Left lung (tissue), 10 donors: ENCODE data around the gene ACSL4. TPM values are rescaled to one million over a fixed set of nuclear protein-coding genes. Genes with fewer than 3 reads are reported as not detected.
"Not testable (repeated sequence)": the region's sequence is repeated elsewhere in the genome, so short reads cannot be mapped to it uniquely, and the experiment has no call there.

Experiments
- ATAC-seq: fragments of 200-7000 bp; cut with Tn5 transposase; one replicate; pipeline ENCODE4 v1.9.1; 2020; ENCODE audit warnings: moderate library complexity
- DNase-seq, 4 donors: peaks; one replicate each; pipeline ENCODE4 v3.0.0-alpha.2; 2013 to 2020
- H3K27ac ChIP-seq, 2 donors: fragments of 200-600 bp; sonication (generic) in 1 of 2; one replicate each; pipeline versions ENCODE4 v1.5.0 to v1.8.0; 2020 to 2021
- H3K27me3 ChIP-seq, 2 donors: fragments of 200-600 bp; sonication (generic) in 1 of 2; one replicate each; pipeline versions ENCODE4 v1.5.0 to v1.8.0; 2020 to 2021
- H3K36me3 ChIP-seq, 2 donors: fragments of 200-600 bp; sonication (generic) in 1 of 2; one replicate each; pipeline versions ENCODE4 v1.5.0 to v1.8.0; 2020 to 2021
- H3K4me1 ChIP-seq, 2 donors: fragments of 200-600 bp; one replicate each; pipeline ENCODE4 v1.8.0; 2021
- H3K4me3 ChIP-seq, 2 donors: fragments of 200-600 bp; sonication (generic) in 1 of 2; one replicate each; pipeline versions ENCODE4 v1.5.0 to v1.8.0; 2020 to 2021; ENCODE audit warnings: mild to moderate bottlenecking in 1 of 2
- H3K9me3 ChIP-seq, 2 donors: fragments of 200-600 bp; sonication (generic) in 1 of 2; one replicate each; pipeline versions ENCODE4 v1.5.0 to v1.8.0; 2020 to 2021
- CTCF ChIP-seq, 2 donors: fragments of 200-600 bp; sonication (generic) in 1 of 2; IDR thresholded peaks; one replicate each; pipeline versions ENCODE4 v1.5.0 to v1.8.0; 2021; ENCODE audit warnings: antibody characterized with exemption in 2 of 2
- intact Hi-C, 2 donors: fragments of 100-400 bp; cut with DNase I; formaldehyde crosslinking; loops; one replicate each; pipeline versions ENCODE4 v1.11.2 to v1.14.2; 2022
- polyA plus RNA-seq, 6 donors: library from polyadenylated mRNA; unstranded; fragments of 120-200 nt; gene quantifications; one replicate each; pipeline ENCODE4 v1.2.1, GENCODE V29; 2013; ENCODE audit not compliant: insufficient read length in 6 of 6
- total RNA-seq, 2 donors: library from RNA; stranded (reverse); fragmentation: NEBNext Ultra II Directional; extraction: Animal tissue kit (Norgen Biotek cat#: 25700); gene quantifications; one replicate each; pipeline ENCODE4 v1.2.1, GENCODE V29; 2021
- donor health status: DM: no; HTN: yes; CAD: no.
- donor health status: DM: no; HTN: no; CAD: no.

Gene ACSL4
- total and polyA plus RNA-seq, 8 donors, result 13.2 to 93.9 (median 15.4) TPM

- DNase-seq, result no peak
- Histone ChIP-seq H3K27ac (peak overlapping the region in 1 of 2 donors; percentile 94), H3K4me1 (peaks cover 0 to 22% of the 10 kb centered on the region in 2 donors), H3K4me3 (no peak overlapping the region), H3K36me3 (no peaks in the 10 kb centered on the region), H3K9me3 (no peaks in the 10 kb centered on the region), H3K27me3 (peaks cover 0 to 8% of the 10 kb centered on the region in 2 donors)
- ATAC-seq, result no peak
- TF ChIP-seq CTCF (IDR thresholded peaks at IDR 0.05), result no peak
- intact Hi-C loops, result no loop called here
Measured at GRCh38 chrX:109735202-109735744, 2.2 kb upstream of the ACSL4 start.

GRCh38 chrX:109733613-109734083 lies 591 bp upstream of the ACSL4 start:
- ATAC-seq (no peak), DNase-seq (no peak)
- Histone ChIP-seq H3K9me3 (no peaks in the 10 kb centered on the region), H3K4me3 (peak overlapping the region; percentile 38 to 73), H3K36me3 (no peaks in the 10 kb centered on the region), H3K4me1 (peaks cover 0 to 28% of the 10 kb centered on the region in 2 donors), H3K27me3 (peaks cover 0 to 3% of the 10 kb centered on the region in 2 donors), H3K27ac (peak overlapping the region; percentile 75 to 94)
- no peak for TF ChIP-seq CTCF (IDR thresholded peaks at IDR 0.05)
- intact Hi-C loops, result no loop called here

GRCh38 chrX:109732017-109732801 lies 848 bp downstream of the ACSL4 start:
- no peak for DNase-seq
- no peaks in the 10 kb centered on the region for H3K9me3 ChIP-seq
- peaks cover 0 to 29% of the 10 kb centered on the region in 2 donors for H3K4me1 ChIP-seq
- peak overlapping the region; percentile 54 to 73 for H3K4me3 ChIP-seq
- peaks cover 0 to 3% of the 10 kb centered on the region in 2 donors for H3K27me3 ChIP-seq
- peak; percentile 40 for ATAC-seq
- H3K36me3 ChIP-seq, result no peaks in the 10 kb centered on the region
- peak overlapping the region; percentile 90 to 94 for H3K27ac ChIP-seq
- no peak for TF ChIP-seq CTCF (IDR thresholded peaks at IDR 0.05)
- intact Hi-C loops, result no loop called here

GRCh38 chrX:109728173-109728535 lies 4.9 kb downstream of the ACSL4 start:
- Histone ChIP-seq H3K9me3 (no peaks in the 10 kb centered on the region), H3K4me3 (no peak overlapping the region), H3K27me3 (no peaks in the 10 kb centered on the region), H3K27ac (peak overlapping the region in 1 of 2 donors; percentile 28), H3K4me1 (peaks cover 0 to 23% of the 10 kb centered on the region in 2 donors), H3K36me3 (no peaks in the 10 kb centered on the region)
- intact Hi-C loops, result no loop called here
- TF ChIP-seq CTCF (IDR thresholded peaks at IDR 0.05), result no peak
- ATAC-seq, result no peak
- DNase-seq, result no peak

- peaks cover 0 to 21% of the 10 kb centered on the region in 2 donors for H3K4me1 ChIP-seq
- H3K36me3 ChIP-seq, H3K27ac ChIP-seq, H3K27me3 ChIP-seq, H3K9me3 ChIP-seq, H3K4me3 ChIP-seq, DNase-seq, ATAC-seq, intact Hi-C loops: not testable (repeated sequence)
Measured at GRCh38 chrX:109724971-109725370, 8.1 kb downstream of the ACSL4 start.
